ENCODE measurements around the gene CANX.

DNA sequence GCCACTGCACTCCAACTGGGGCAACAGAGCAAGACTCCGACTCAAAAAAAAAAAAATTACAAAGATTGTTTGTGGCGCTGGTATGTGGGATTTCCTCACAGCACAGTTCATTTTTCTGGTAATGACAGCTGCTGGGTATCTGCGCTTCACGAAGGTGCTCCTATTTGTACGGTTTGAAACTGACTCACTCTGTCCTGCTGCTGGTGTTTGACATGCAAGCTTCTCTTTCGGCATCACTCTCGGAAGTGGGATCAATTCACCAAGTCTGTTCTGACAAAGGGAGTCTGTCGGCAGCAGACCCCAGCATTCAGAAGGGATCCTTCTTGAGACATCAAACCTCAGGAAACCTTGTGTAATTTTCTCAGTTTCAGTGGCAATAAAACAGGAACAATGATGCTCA is 60.2 kb downstream of the CANX start:
- TF ChIP-seq, protein P1, sequence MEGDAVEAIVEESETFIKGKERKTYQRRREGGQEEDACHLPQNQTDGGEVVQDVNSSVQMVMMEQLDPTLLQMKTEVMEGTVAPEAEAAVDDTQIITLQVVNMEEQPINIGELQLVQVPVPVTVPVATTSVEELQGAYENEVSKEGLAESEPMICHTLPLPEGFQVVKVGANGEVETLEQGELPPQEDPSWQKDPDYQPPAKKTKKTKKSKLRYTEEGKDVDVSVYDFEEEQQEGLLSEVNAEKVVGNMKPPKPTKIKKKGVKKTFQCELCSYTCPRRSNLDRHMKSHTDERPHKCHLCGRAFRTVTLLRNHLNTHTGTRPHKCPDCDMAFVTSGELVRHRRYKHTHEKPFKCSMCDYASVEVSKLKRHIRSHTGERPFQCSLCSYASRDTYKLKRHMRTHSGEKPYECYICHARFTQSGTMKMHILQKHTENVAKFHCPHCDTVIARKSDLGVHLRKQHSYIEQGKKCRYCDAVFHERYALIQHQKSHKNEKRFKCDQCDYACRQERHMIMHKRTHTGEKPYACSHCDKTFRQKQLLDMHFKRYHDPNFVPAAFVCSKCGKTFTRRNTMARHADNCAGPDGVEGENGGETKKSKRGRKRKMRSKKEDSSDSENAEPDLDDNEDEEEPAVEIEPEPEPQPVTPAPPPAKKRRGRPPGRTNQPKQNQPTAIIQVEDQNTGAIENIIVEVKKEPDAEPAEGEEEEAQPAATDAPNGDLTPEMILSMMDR (conservative IDR thresholded peaks at IDR 0.05): no peak
- no peak for TF ChIP-seq ZFX (IDR thresholded peaks at IDR 0.05)
